SHP77 treated with DMSO at 0.1 percent for 48 hours (cell line): ENCODE data around the gene ANKRD31.

Source experiments
- DNase-seq: peaks from one replicate; lab custom pipeline; 2025; lab: John Stamatoyannopoulos, UW

Gene ANKRD31

GRCh38 chr5:75059912-75060545 is 176.6 kb downstream of the ANKRD31 start:
- DNase-seq = no peak

- no peak for DNase-seq
Observed at GRCh38 chr5:75058986-75059535, 177.6 kb downstream of the ANKRD31 start.

GRCh38 chr5:75057561-75057960 is 179.1 kb downstream of the ANKRD31 start:
- no peak for DNase-seq

GRCh38 chr5:75055727-75056144 is 180.9 kb downstream of the ANKRD31 start:
- DNase-seq = no peak

- DNase-seq = no peak
Observed at GRCh38 chr5:75054134-75054930, 182.3 kb downstream of the ANKRD31 start.

GRCh38 chr5:75053304-75054133 is 183.2 kb downstream of the ANKRD31 start:
- DNase-seq = no peak

GRCh38 chr5:75053054-75053303 is 183.7 kb downstream of the ANKRD31 start:
- DNase-seq = no peak

- DNase-seq = no peak
Observed at GRCh38 chr5:75052192-75053053, 184.3 kb downstream of the ANKRD31 start, which contains the start of gene GCNT4. Gene GCNT4 (minus strand): TSS chr5:75052558. CDS start chr5:75030037, 22,521 bp downstream.

GRCh38 chr5:75051217-75051751 is 185.4 kb downstream of the ANKRD31 start:
- no peak for DNase-seq

GRCh38 chr5:75050415-75050814 is 186.3 kb downstream of the ANKRD31 start:
- no peak for DNase-seq

- DNase-seq = peak; percentile 3
Observed at GRCh38 chr5:75049456-75050351, 187.0 kb downstream of the ANKRD31 start.

GRCh38 chr5:75048457-75048953 is 188.2 kb downstream of the ANKRD31 start:
- DNase-seq = no peak

- DNase-seq = no peak
Observed at GRCh38 chr5:75047356-75047755, 189.3 kb downstream of the ANKRD31 start.

- no peak for DNase-seq
Observed at GRCh38 chr5:75046366-75047142, 190.1 kb downstream of the ANKRD31 start.

- DNase-seq = no peak
Observed at GRCh38 chr5:75045071-75045470, 191.6 kb downstream of the ANKRD31 start.

GRCh38 chr5:75044406-75044805 is 192.3 kb downstream of the ANKRD31 start:
- no peak for DNase-seq

- DNase-seq = no peak
Observed at GRCh38 chr5:75043633-75044264, 192.9 kb downstream of the ANKRD31 start.

- no peak for DNase-seq
Observed at GRCh38 chr5:75042522-75042921, 194.2 kb downstream of the ANKRD31 start.

GRCh38 chr5:75040973-75041372 is 195.7 kb downstream of the ANKRD31 start:
- no peak for DNase-seq
